Measurements from ENCODE around the gene GOSR2.
"Not testable (repeated sequence)": the region's sequence is repeated elsewhere in the genome, so short reads cannot be mapped to it uniquely, and the experiment has no call there.

GOSR2 gene

GRCh38 chr17:46964315-46965265 lies 41.6 kb downstream of the GOSR2 start:
- no peak for DNase-seq (ENCODE audit: low spot score)

GRCh38 chr17:46968224-46968834 lies 45.4 kb downstream of the GOSR2 start:
- DNase-seq (ENCODE audit: low spot score): no peak

- no peak for DNase-seq (ENCODE audit: low spot score)
These were observed 45.9 kb downstream of the GOSR2 start for GRCh38 chr17:46968896-46969295.

GRCh38 chr17:46971647-46972300 lies 48.8 kb downstream of the GOSR2 start:
- no peak for DNase-seq (ENCODE audit: low spot score)

GRCh38 chr17:46972346-46972745 lies 49.4 kb downstream of the GOSR2 start:
- DNase-seq (ENCODE audit: low spot score): no peak

- DNase-seq (ENCODE audit: low spot score): no peak
These were observed 51.1 kb downstream of the GOSR2 start for GRCh38 chr17:46974086-46974485.

- no peak for DNase-seq (ENCODE audit: low spot score)
These were observed 52.3 kb downstream of the GOSR2 start for GRCh38 chr17:46975287-46975686.

- DNase-seq (ENCODE audit: low spot score): no peak
These were observed 53.8 kb downstream of the GOSR2 start for GRCh38 chr17:46976626-46977270.

- DNase-seq (ENCODE audit: low spot score): no peak
These were observed 54.4 kb downstream of the GOSR2 start for GRCh38 chr17:46977348-46977747.

- no peak for DNase-seq (ENCODE audit: low spot score)
These were observed 55.0 kb downstream of the GOSR2 start for GRCh38 chr17:46977750-46978488.

- DNase-seq (ENCODE audit: low spot score): no peak
These were observed 55.7 kb downstream of the GOSR2 start for GRCh38 chr17:46978489-46979146.

- peak; percentile 40 for DNase-seq (ENCODE audit: low spot score)
These were observed 56.3 kb downstream of the GOSR2 start, which contains the start of gene RPRML for GRCh38 chr17:46979147-46979863. Gene RPRML (minus strand): TSS chr17:46979253. CDS start chr17:46979007, 246 bp downstream.

GRCh38 chr17:46982577-46982976 lies 59.6 kb downstream of the GOSR2 start:
- no peak for DNase-seq (ENCODE audit: low spot score)

GRCh38 chr17:46983782-46984181 lies 60.8 kb downstream of the GOSR2 start:
- DNase-seq (ENCODE audit: low spot score): no peak

GRCh38 chr17:46984341-46984740 lies 61.4 kb downstream of the GOSR2 start:
- DNase-seq (ENCODE audit: low spot score): no peak

GRCh38 chr17:46984892-46985291 lies 61.9 kb downstream of the GOSR2 start:
- no peak for DNase-seq (ENCODE audit: low spot score)

GRCh38 chr17:46986366-46986765 lies 63.4 kb downstream of the GOSR2 start:
- no peak for DNase-seq (ENCODE audit: low spot score)

GRCh38 chr17:46987927-46988326 lies 65.0 kb downstream of the GOSR2 start:
- not testable (repeated sequence) for DNase-seq (ENCODE audit: low spot score)

GRCh38 chr17:46989637-46990431 lies 66.9 kb downstream of the GOSR2 start:
- no peak for DNase-seq (ENCODE audit: low spot score)

Measured in germinal center (tissue), 1 donor.